ENCODE measurements around the gene PTPRU. TPM values are rescaled to one million over a fixed set of nuclear protein-coding genes. Genes with fewer than 3 reads are reported as not detected.

PTPRU gene
- polyA plus RNA-seq, 1 experiment = 7.8 TPM

GRCh38 chr1:29264773-29265389 is 28.6 kb downstream of the PTPRU start:
- H3K4me3 ChIP-seq (ENCODE audit: low read depth, low read length) = no peak overlapping the region
- ChIA-PET CTCF (no interaction called here), POLR2A (no interaction called here)
- TF ChIP-seq CTCF (IDR thresholded peaks at IDR 0.05; ENCODE audit: low read depth, low read length) = no peak
- H3K27me3 ChIP-seq (ENCODE audit: control insufficient read depth, insufficient read depth, low read length) = no peaks in the 10 kb centered on the region
- no peak for DNase-seq (ENCODE audit: low read depth, low spot score)
- H3K27ac ChIP-seq (ENCODE audit: low read depth, low read length) = no peak overlapping the region
- no peaks in the 10 kb centered on the region; the same call in 1 of the 2 replicates for H3K9me3 ChIP-seq (ENCODE audit: control insufficient read depth, insufficient read depth, low read length)

DNA sequence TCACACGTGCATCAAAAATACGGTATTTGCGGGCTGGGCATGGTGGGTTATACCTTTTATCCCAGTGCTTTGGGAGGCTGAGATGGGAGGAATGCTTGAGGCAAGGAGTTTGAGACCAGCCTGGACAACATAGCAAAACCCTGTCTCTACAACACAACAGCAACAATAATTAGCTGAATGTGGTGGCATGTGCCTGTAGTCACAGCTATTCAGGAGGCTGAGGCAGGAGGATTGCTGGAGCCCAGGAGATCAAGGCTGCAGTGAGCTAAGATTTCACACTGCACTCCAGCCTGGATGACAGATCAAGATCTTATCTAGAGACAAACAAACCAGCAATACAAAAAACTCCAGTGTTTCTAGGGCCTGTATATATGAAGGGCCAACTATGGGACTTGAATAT is 30.6 kb downstream of the PTPRU start:
- H3K27me3 ChIP-seq (ENCODE audit: control insufficient read depth, insufficient read depth, low read length) = no peaks in the 10 kb centered on the region
- POLR2A ChIA-PET = no interaction called here
- H3K27ac ChIP-seq (ENCODE audit: low read depth, low read length) = no peak overlapping the region
- H3K9me3 ChIP-seq (ENCODE audit: control insufficient read depth, insufficient read depth, low read length) = no peaks in the 10 kb centered on the region
- CTCF ChIA-PET = no interaction called here
- no peak for DNase-seq (ENCODE audit: low read depth, low spot score)
- H3K4me3 ChIP-seq (ENCODE audit: low read depth, low read length) = no peak overlapping the region
- no peak for TF ChIP-seq CTCF (IDR thresholded peaks at IDR 0.05; ENCODE audit: low read depth, low read length)

DNA sequence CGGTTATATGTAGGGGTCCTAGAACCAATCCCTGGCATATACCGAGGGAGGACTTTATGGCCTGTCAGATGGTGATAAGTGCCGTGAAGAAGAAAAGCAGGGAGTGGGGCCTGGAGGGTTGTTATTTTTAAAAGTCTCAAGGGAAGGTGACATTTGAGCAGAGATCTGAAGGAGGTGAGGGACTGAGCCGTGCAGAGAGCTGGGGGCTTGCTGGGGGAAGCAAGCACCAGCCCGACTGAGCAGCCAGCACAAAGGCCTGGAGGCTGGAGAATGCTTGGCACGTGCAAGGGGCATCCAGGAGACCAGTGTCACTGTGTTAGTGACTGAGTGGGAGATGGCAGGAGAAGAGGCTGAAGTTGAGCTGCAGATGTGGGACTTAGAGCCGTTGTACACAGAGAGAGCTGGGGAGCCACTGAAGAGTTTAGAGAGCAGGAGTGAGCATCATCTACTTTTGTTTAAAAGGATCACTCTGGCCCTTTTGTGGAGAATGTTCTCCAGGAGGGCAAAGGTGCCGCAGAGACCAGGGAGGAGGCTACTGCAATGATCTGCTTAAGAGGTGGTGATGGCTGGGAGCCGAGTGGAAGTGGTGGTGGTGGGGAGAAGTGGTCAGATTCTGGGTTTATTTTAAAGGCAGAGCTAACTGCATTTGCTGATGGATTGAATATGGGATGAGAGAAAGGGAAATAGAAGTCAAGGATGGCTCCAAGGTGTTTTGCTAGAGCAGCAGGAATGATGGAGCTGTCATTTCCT is 31.2 kb downstream of the PTPRU start:
- no peak for TF ChIP-seq CTCF (IDR thresholded peaks at IDR 0.05; ENCODE audit: low read depth, low read length)
- no peak overlapping the region for H3K27ac ChIP-seq (ENCODE audit: low read depth, low read length)
- H3K9me3 ChIP-seq (ENCODE audit: control insufficient read depth, insufficient read depth, low read length) = no peaks in the 10 kb centered on the region
- no peak for DNase-seq (ENCODE audit: low read depth, low spot score)
- no peaks in the 10 kb centered on the region for H3K27me3 ChIP-seq (ENCODE audit: control insufficient read depth, insufficient read depth, low read length)
- H3K4me3 ChIP-seq (ENCODE audit: low read depth, low read length) = no peak overlapping the region
- CTCF ChIA-PET = no interaction called here
- POLR2A ChIA-PET = no interaction called here

DNA sequence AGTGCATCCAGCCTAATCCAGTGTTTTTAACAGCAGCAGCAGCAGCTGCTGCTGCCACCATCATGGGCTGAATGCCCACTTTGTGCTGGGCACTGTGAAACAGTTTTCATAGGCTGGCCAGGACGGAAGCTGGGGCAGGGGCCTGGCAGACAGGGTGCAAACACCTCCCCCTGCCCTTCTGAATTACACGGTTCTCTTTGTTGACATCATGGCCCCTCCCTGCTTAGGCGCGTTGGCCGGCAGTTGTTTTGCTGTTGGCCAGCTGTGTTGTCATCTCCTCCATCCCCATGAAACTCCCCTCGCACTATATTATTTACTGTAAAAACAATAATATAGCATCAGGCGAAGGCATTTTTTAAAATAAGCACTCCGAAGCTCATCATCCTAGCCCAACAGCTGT is 33.1 kb downstream of the PTPRU start:
- Histone ChIP-seq H3K27me3 (ENCODE audit: control insufficient read depth, insufficient read depth, low read length) (no peaks in the 10 kb centered on the region), H3K4me3 (ENCODE audit: low read depth, low read length) (no peak overlapping the region), H3K9me3 (ENCODE audit: control insufficient read depth, insufficient read depth, low read length) (no peaks in the 10 kb centered on the region), H3K27ac (ENCODE audit: low read depth, low read length) (no peak overlapping the region)
- ChIA-PET POLR2A (no interaction called here), CTCF (no interaction called here)
- no peak for TF ChIP-seq CTCF (IDR thresholded peaks at IDR 0.05; ENCODE audit: low read depth, low read length)
- DNase-seq (ENCODE audit: low read depth, low spot score) = no peak

- CTCF ChIA-PET = interaction anchor here (1.0 to 1.5 kb wide), 3 partner anchors 12 to 522 kb away, joined by 3 read pairs; no protein-coding TSS in a partner anchor
- H3K9me3 ChIP-seq (ENCODE audit: control insufficient read depth, insufficient read depth, low read length) = no peaks in the 10 kb centered on the region
- DNase-seq (ENCODE audit: low read depth, low spot score) = no peak
- no peak overlapping the region for H3K4me3 ChIP-seq (ENCODE audit: low read depth, low read length)
- POLR2A ChIA-PET = interaction anchor here (1.1 kb wide), 1 partner anchor 417 kb away, joined by 3 read pairs; no protein-coding TSS in a partner anchor
- no peak for TF ChIP-seq CTCF (IDR thresholded peaks at IDR 0.05; ENCODE audit: low read depth, low read length)
- no peak overlapping the region for H3K27ac ChIP-seq (ENCODE audit: low read depth, low read length)
- no peaks in the 10 kb centered on the region for H3K27me3 ChIP-seq (ENCODE audit: control insufficient read depth, insufficient read depth, low read length)
Observed at GRCh38 chr1:29270929-29271521, 34.7 kb downstream of the PTPRU start.
